ENCODE data around the gene DUSP6. TPM values are rescaled to one million over a fixed set of nuclear protein-coding genes. Genes with fewer than 3 reads are reported as not detected.

The DUSP6 gene
- total RNA-seq, 1 experiment from 2014 or later = 109 TPM

DNA sequence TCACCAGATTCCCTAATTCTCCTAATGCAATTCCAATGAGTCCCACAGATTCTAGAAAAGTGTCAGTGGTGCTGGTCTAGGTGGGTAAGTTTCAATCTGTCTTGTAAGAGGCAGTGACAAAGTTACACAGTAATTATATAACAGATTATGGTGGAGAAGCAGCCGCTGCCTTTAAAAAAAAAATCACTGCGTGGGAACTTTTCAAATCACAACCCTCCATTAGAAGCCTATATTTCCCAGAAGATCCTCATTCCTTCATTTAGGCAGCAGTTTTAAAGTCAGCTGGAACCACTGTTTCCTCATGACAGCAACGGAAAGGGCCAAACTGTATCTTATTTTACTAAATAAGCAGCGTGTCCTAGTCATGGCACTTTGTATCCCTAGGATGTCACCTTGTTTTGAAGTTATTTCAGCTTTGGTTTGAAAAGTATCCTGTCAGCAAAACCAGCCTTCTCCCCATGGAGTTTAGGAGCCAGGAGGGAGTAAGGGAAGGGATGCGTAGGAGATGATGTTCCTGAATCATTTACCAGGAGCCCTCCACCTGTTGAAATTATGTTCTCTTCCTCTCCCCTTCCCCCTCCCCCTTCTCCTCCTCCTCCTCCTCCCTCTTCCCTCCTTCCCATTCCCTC, 27.7 kb upstream of the DUSP6 start:
- Histone ChIP-seq H2AFZ (ENCODE audit: low read length) (no peak overlapping the region), H3K4me2 (ENCODE audit: low read depth, low read length, poor library complexity, severe bottlenecking) (no peak overlapping the region), H3K9ac (ENCODE audit: low read length) (no peak overlapping the region), H3K27me3 (ENCODE audit: low read length) (no peaks in the 10 kb centered on the region), H3K9me2 (replicated peaks; ENCODE audit: insufficient read depth, low read length) (no peaks in the 10 kb centered on the region), H4K20me1 (ENCODE audit: insufficient read depth, low read depth, low read length) (no peaks in the 10 kb centered on the region), H3K79me2 (ENCODE audit: low read length) (no peaks in the 10 kb centered on the region), H3K4me3 (ENCODE audit: low read length) (no peak overlapping the region), H3K9me3 (ENCODE audit: low read length) (no peaks in the 10 kb centered on the region), H3K27ac (ENCODE audit: low read length) (no peak overlapping the region), H3K36me3 (ENCODE audit: insufficient read depth, low read length) (no peaks in the 10 kb centered on the region), H3K4me1 (ENCODE audit: low read length) (no peaks in the 10 kb centered on the region)
- DNase-seq = no peak

DNA sequence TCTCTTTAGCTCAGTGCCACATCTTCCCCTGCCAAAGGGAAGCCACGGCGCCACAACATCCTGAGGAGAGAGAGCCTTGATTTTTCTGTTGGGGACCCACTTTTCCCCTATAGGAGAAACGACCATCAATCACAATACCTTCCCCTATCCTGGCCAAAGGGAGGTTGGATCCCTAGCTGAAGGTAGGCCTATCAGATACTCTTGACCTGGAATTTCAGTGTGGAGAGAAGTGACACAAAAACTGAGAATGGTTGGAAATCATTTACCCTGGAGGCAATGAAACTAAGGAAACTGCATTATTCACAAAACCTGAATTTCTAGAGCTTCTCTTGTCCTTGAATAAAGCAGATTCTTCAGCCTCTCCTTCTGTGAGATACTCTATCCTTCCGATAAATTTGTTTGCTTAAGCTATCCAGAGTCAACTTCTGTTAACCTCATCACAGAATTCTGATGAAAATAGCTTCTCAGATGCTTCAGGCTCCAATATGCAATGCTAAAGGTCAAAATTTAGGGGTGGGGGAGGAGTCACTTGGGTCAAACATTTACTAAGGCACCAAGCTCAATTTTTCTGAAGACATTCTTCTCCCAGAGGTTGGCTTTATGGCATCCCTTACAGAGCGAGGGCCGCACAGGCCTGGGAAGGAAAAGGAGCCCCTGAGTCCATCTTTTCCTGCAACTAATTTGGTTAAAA, 27.0 kb upstream of the DUSP6 start:
- no peaks in the 10 kb centered on the region for H3K27me3 ChIP-seq (ENCODE audit: low read length)
- H3K9me2 ChIP-seq (replicated peaks; ENCODE audit: insufficient read depth, low read length) = no peaks in the 10 kb centered on the region
- no peaks in the 10 kb centered on the region for H3K79me2 ChIP-seq (ENCODE audit: low read length)
- no peak overlapping the region for H2AFZ ChIP-seq (ENCODE audit: low read length)
- no peaks in the 10 kb centered on the region for H3K4me1 ChIP-seq (ENCODE audit: low read length)
- no peaks in the 10 kb centered on the region for H3K9me3 ChIP-seq (ENCODE audit: low read length)
- no peak overlapping the region for H3K9ac ChIP-seq (ENCODE audit: low read length)
- no peak for DNase-seq
- no peak overlapping the region for H3K4me2 ChIP-seq (ENCODE audit: low read depth, low read length, poor library complexity, severe bottlenecking)
- H3K36me3 ChIP-seq (ENCODE audit: insufficient read depth, low read length) = no peaks in the 10 kb centered on the region
- H3K27ac ChIP-seq (ENCODE audit: low read length) = no peak overlapping the region
- no peaks in the 10 kb centered on the region for H4K20me1 ChIP-seq (ENCODE audit: insufficient read depth, low read depth, low read length)
- H3K4me3 ChIP-seq (ENCODE audit: low read length) = no peak overlapping the region

DNA sequence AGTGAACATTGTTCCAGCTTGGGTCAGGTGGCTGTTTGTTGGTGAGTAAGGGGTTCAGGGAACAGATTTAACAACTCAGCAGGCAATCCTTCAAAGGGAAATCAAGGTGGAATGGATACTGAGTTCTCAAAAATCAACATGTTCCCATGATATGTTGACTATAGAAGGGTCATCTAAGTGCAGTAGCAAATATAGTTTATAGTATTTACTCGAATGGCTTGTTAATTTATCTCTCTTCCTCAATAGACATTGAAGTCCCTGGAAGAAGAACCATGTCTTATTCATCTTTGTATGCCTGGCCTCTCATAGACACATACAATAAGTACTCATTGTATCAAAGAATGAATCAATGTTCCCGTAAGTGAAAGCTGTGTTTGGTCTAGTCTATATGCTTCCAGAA, 24.5 kb upstream of the DUSP6 start:
- Histone ChIP-seq H3K4me2 (ENCODE audit: low read depth, low read length, poor library complexity, severe bottlenecking) (no peak overlapping the region), H4K20me1 (ENCODE audit: insufficient read depth, low read depth, low read length) (no peaks in the 10 kb centered on the region), H3K9me2 (replicated peaks; ENCODE audit: insufficient read depth, low read length) (no peaks in the 10 kb centered on the region), H3K79me2 (ENCODE audit: low read length) (no peaks in the 10 kb centered on the region), H3K27ac (ENCODE audit: low read length) (no peak overlapping the region), H3K9me3 (ENCODE audit: low read length) (no peaks in the 10 kb centered on the region), H3K9ac (ENCODE audit: low read length) (no peak overlapping the region), H3K36me3 (ENCODE audit: insufficient read depth, low read length) (no peaks in the 10 kb centered on the region), H3K4me1 (ENCODE audit: low read length) (no peaks in the 10 kb centered on the region), H3K27me3 (ENCODE audit: low read length) (no peaks in the 10 kb centered on the region), H2AFZ (ENCODE audit: low read length) (no peak overlapping the region), H3K4me3 (ENCODE audit: low read length) (no peak overlapping the region)
- no peak for DNase-seq

DNA sequence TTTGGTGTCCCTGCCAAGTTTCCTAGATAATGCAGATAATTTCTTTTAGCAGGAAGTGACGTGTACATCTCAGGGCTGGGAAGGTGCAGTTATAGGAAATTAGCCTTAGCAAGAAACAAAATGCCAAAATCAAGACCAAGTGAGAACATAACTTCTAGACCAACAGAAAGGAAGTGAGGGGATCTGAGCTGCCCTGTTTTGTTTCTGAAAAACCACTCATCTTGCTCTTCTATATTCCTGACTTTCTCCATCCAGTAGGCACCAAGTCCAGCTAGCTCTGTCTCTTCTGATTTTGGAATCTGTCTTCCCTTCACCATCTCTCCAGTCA, 23.9 kb upstream of the DUSP6 start:
- H3K4me2 ChIP-seq (ENCODE audit: low read depth, low read length, poor library complexity, severe bottlenecking) = no peak overlapping the region
- H3K27me3 ChIP-seq (ENCODE audit: low read length) = no peaks in the 10 kb centered on the region
- no peaks in the 10 kb centered on the region for H3K4me1 ChIP-seq (ENCODE audit: low read length)
- H3K9ac ChIP-seq (ENCODE audit: low read length) = no peak overlapping the region
- H3K27ac ChIP-seq (ENCODE audit: low read length) = no peak overlapping the region
- H3K9me3 ChIP-seq (ENCODE audit: low read length) = no peaks in the 10 kb centered on the region
- DNase-seq = no peak
- no peak overlapping the region for H2AFZ ChIP-seq (ENCODE audit: low read length)
- no peaks in the 10 kb centered on the region for H4K20me1 ChIP-seq (ENCODE audit: insufficient read depth, low read depth, low read length)
- no peak overlapping the region for H3K4me3 ChIP-seq (ENCODE audit: low read length)
- H3K79me2 ChIP-seq (ENCODE audit: low read length) = no peaks in the 10 kb centered on the region
- no peaks in the 10 kb centered on the region for H3K36me3 ChIP-seq (ENCODE audit: insufficient read depth, low read length)
- H3K9me2 ChIP-seq (replicated peaks; ENCODE audit: insufficient read depth, low read length) = no peaks in the 10 kb centered on the region

DNA sequence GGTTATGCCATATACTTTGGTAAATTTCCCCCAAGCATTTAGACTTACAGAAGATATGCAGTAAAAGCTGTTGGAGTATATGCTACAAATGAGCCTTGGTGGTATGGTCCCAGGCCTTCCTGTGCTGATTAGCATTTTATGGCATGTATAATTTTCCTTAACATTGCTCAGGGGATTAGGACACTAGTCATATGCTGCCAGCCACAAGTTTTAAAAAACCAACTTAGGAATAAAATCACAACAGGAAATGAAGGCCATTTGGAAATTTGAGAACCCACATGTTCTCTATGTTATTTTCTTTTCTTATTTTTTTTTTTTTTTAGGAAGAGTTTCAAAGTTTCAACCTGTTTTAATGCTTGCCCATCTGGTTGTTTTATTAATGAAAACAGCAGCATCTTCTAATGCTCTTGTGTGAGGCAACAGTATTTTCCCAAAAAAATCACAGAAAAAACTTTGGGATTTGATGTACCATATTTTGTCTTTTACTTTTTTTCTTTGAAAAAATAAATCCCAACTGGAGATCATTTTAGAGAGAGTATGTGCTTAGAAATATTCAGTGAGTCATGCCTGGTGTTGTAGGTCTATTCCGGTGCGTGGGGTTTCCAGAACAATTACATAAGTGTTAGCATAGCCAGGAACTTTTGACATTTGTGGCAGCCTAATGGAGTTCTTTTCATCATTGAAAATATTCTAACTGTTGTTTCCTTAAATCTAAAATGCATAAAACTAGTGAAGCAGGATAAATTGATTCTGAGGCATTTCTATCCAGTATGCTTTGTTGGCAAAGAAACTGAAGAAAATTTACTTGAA, 21.7 kb upstream of the DUSP6 start:
- Histone ChIP-seq H3K27ac (ENCODE audit: low read length) (no peak overlapping the region), H3K9me2 (replicated peaks; ENCODE audit: insufficient read depth, low read length) (no peaks in the 10 kb centered on the region), H4K20me1 (ENCODE audit: insufficient read depth, low read depth, low read length) (no peaks in the 10 kb centered on the region), H3K36me3 (ENCODE audit: insufficient read depth, low read length) (no peaks in the 10 kb centered on the region), H3K79me2 (ENCODE audit: low read length) (no peaks in the 10 kb centered on the region), H3K4me1 (ENCODE audit: low read length) (no peaks in the 10 kb centered on the region), H3K27me3 (ENCODE audit: low read length) (no peaks in the 10 kb centered on the region), H3K4me2 (ENCODE audit: low read depth, low read length, poor library complexity, severe bottlenecking) (no peak overlapping the region), H2AFZ (ENCODE audit: low read length) (no peak overlapping the region), H3K9me3 (ENCODE audit: low read length) (no peaks in the 10 kb centered on the region), H3K4me3 (ENCODE audit: low read length) (no peak overlapping the region), H3K9ac (ENCODE audit: low read length) (no peak overlapping the region)
- no peak for DNase-seq

DNA sequence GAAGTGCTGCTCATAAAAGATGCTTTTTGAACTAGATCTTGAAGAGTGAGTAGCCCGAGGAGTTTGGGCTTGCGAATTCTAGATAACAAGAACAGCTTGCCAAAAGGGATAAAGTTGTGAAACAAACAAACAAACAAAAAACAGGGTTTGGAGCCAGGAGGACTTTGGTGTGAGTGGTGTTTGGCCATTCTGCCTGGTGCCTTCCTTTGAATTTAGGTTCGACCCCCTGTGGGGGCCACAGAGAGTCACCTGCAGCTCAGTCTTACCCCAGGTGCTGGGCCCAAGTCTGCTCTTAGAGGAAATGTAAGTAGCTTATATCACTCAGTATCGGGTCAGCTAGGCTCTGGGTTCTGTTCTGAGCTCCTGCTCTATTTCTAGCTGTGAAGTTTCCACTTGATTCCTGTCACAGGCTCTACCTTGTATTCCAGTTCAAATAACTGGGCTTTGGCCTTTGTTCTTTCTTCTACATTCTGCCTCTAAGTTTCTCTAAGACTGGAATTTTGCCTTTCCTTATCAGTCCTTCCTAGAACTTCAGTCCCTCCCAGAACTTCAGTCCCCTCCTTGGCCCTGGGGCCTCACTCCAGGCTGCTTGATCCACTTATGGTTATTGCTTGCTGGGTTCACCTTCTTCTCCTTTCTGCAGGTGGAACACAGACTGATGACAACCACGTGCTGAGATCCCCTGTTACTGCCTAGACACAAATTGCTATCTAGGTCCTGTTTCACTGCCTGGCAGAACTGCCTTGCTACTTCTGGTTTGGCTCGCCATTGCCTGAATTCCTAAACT, 20.5 kb upstream of the DUSP6 start:
- H3K4me1 ChIP-seq (ENCODE audit: low read length) = no peaks in the 10 kb centered on the region
- no peaks in the 10 kb centered on the region for H3K9me2 ChIP-seq (replicated peaks; ENCODE audit: insufficient read depth, low read length)
- H4K20me1 ChIP-seq (ENCODE audit: insufficient read depth, low read depth, low read length) = no peaks in the 10 kb centered on the region
- H3K9ac ChIP-seq (ENCODE audit: low read length) = no peak overlapping the region
- no peak overlapping the region for H3K4me3 ChIP-seq (ENCODE audit: low read length)
- no peaks in the 10 kb centered on the region for H3K36me3 ChIP-seq (ENCODE audit: insufficient read depth, low read length)
- no peaks in the 10 kb centered on the region for H3K79me2 ChIP-seq (ENCODE audit: low read length)
- no peak overlapping the region for H3K27ac ChIP-seq (ENCODE audit: low read length)
- no peak for DNase-seq
- H3K4me2 ChIP-seq (ENCODE audit: low read depth, low read length, poor library complexity, severe bottlenecking) = no peak overlapping the region
- no peak overlapping the region for H2AFZ ChIP-seq (ENCODE audit: low read length)
- no peaks in the 10 kb centered on the region for H3K9me3 ChIP-seq (ENCODE audit: low read length)
- no peaks in the 10 kb centered on the region for H3K27me3 ChIP-seq (ENCODE audit: low read length)

DNA sequence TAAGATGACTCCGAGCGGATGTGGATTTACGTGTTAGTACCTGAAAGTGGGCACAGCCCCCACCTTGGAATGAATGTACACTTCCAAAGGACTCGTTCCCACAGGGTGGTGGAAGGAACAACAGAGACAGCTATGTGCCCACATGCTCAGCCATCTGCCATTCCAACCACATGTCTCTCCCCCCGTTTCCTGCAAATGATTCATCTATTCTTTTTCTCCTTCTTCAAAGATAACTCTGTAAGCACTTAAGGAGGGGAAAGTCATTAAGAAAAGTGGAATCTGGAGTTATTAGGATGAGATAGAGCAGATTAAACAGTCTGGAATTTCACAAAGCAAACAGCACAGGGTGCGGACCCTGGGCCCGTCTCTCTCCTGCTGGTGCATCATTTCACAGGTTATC, 18.5 kb upstream of the DUSP6 start:
- H3K79me2 ChIP-seq (ENCODE audit: low read length) = no peaks in the 10 kb centered on the region
- no peak for DNase-seq
- no peak overlapping the region for H2AFZ ChIP-seq (ENCODE audit: low read length)
- no peak overlapping the region for H3K9ac ChIP-seq (ENCODE audit: low read length)
- no peak overlapping the region for H3K4me2 ChIP-seq (ENCODE audit: low read depth, low read length, poor library complexity, severe bottlenecking)
- H3K4me3 ChIP-seq (ENCODE audit: low read length) = no peak overlapping the region
- no peaks in the 10 kb centered on the region for H3K27me3 ChIP-seq (ENCODE audit: low read length)
- no peaks in the 10 kb centered on the region for H3K9me2 ChIP-seq (replicated peaks; ENCODE audit: insufficient read depth, low read length)
- H4K20me1 ChIP-seq (ENCODE audit: insufficient read depth, low read depth, low read length) = no peaks in the 10 kb centered on the region
- no peaks in the 10 kb centered on the region for H3K9me3 ChIP-seq (ENCODE audit: low read length)
- H3K36me3 ChIP-seq (ENCODE audit: insufficient read depth, low read length) = no peaks in the 10 kb centered on the region
- no peak overlapping the region for H3K27ac ChIP-seq (ENCODE audit: low read length)
- H3K4me1 ChIP-seq (ENCODE audit: low read length) = peaks cover under 1% of the 10 kb centered on the region; the same call in 1 of the 2 replicates

DNA sequence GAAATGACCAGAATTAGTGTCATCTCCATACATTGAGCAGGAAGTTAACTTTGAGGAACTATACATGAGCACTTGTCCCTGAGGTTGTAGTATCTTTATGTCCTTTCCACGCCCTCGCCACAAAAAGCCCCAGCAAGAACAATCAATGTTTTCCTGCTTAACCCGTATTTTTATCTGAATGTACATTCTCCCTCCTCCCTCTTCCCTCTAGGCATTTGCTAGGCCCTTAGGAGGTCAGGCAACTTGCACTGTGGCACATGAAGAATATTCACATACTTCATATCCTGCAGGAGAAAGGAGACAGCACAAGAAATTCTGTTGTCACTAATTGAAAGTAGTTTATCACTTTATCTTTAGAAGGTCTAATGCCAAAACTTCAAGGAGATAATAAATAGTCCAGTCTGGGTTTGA, 18.1 kb upstream of the DUSP6 start:
- H2AFZ ChIP-seq (ENCODE audit: low read length) = no peak overlapping the region
- H4K20me1 ChIP-seq (ENCODE audit: insufficient read depth, low read depth, low read length) = no peaks in the 10 kb centered on the region
- no peaks in the 10 kb centered on the region for H3K36me3 ChIP-seq (ENCODE audit: insufficient read depth, low read length)
- DNase-seq = no peak
- H3K4me3 ChIP-seq (ENCODE audit: low read length) = no peak overlapping the region
- no peaks in the 10 kb centered on the region for H3K79me2 ChIP-seq (ENCODE audit: low read length)
- no peak overlapping the region for H3K4me2 ChIP-seq (ENCODE audit: low read depth, low read length, poor library complexity, severe bottlenecking)
- no peaks in the 10 kb centered on the region for H3K9me2 ChIP-seq (replicated peaks; ENCODE audit: insufficient read depth, low read length)
- peaks cover 5% of the 10 kb centered on the region for H3K4me1 ChIP-seq (ENCODE audit: low read length)
- no peaks in the 10 kb centered on the region for H3K9me3 ChIP-seq (ENCODE audit: low read length)
- no peaks in the 10 kb centered on the region for H3K27me3 ChIP-seq (ENCODE audit: low read length)
- no peak overlapping the region for H3K9ac ChIP-seq (ENCODE audit: low read length)
- no peak overlapping the region for H3K27ac ChIP-seq (ENCODE audit: low read length)
